ENCODE data around the gene GPR160.

- no peak for TF ChIP-seq GATA2 (IDR thresholded peaks at IDR 0.05; ENCODE audit: low read depth, low read length)
- no peak for TF ChIP-seq GATA3 (IDR thresholded peaks at IDR 0.05; ENCODE audit: low read depth, low read length)
Observed at GRCh38 chr3:170078620-170079281, 41.0 kb downstream of the GPR160 start.

All from SH-SY5Y (cell line).